ENCODE results near the gene RALB.
"Not testable (repeated sequence)": the region's sequence is repeated elsewhere in the genome, so short reads cannot be mapped to it uniquely, and the experiment has no call there.

RALB gene

GRCh38 chr2:120293096-120294007 is 40.7 kb downstream of the RALB start:
- no peak for DNase-seq (ENCODE audit: low read depth in 3 of 3)

- DNase-seq (ENCODE audit: low read depth in 3 of 3) = no peak
These were observed 41.3 kb downstream of the RALB start for GRCh38 chr2:120294008-120294340.

- no peak for DNase-seq (ENCODE audit: low read depth in 3 of 3)
These were observed 45.7 kb downstream of the RALB start for GRCh38 chr2:120298173-120298835.

- no peak for DNase-seq (ENCODE audit: low read depth in 3 of 3)
These were observed 46.4 kb downstream of the RALB start for GRCh38 chr2:120299004-120299403.

GRCh38 chr2:120299561-120299960 is 46.9 kb downstream of the RALB start:
- DNase-seq (ENCODE audit: low read depth in 3 of 3) = no peak

GRCh38 chr2:120300385-120300784 is 47.7 kb downstream of the RALB start:
- DNase-seq (ENCODE audit: low read depth in 3 of 3) = no peak

GRCh38 chr2:120301284-120301683 is 48.6 kb downstream of the RALB start:
- no peak for DNase-seq (ENCODE audit: low read depth in 3 of 3)

GRCh38 chr2:120302301-120302700 is 49.6 kb downstream of the RALB start:
- DNase-seq (ENCODE audit: low read depth in 3 of 3) = no peak

GRCh38 chr2:120303177-120303576 is 50.5 kb downstream of the RALB start:
- no peak for DNase-seq (ENCODE audit: low read depth in 3 of 3)

- no peak for DNase-seq (ENCODE audit: low read depth in 3 of 3)
These were observed 52.6 kb downstream of the RALB start for GRCh38 chr2:120305296-120305695.

GRCh38 chr2:120305937-120306490 is 53.4 kb downstream of the RALB start:
- no peak for DNase-seq (ENCODE audit: low read depth in 3 of 3)

GRCh38 chr2:120307482-120307881 is 54.8 kb downstream of the RALB start:
- no peak for DNase-seq (ENCODE audit: low read depth in 3 of 3)

- no peak for DNase-seq (ENCODE audit: low read depth in 3 of 3)
These were observed 55.6 kb downstream of the RALB start for GRCh38 chr2:120308038-120308910.

GRCh38 chr2:120310136-120310535 is 57.5 kb downstream of the RALB start:
- no peak for DNase-seq (ENCODE audit: low read depth in 3 of 3)

- not testable (repeated sequence) for DNase-seq (ENCODE audit: low read depth in 3 of 3)
These were observed 58.2 kb downstream of the RALB start for GRCh38 chr2:120310841-120311240.

- DNase-seq (ENCODE audit: low read depth in 3 of 3) = no peak
These were observed 59.4 kb downstream of the RALB start for GRCh38 chr2:120312076-120312475.

- peak; percentile 60 to 74 (median 70) for DNase-seq (ENCODE audit: low read depth in 3 of 3)
These were observed 60.4 kb downstream of the RALB start for GRCh38 chr2:120312860-120313694.

- DNase-seq (ENCODE audit: low read depth in 3 of 3) = no peak
These were observed 61.3 kb downstream of the RALB start for GRCh38 chr2:120313695-120314615.

- DNase-seq (ENCODE audit: low read depth in 3 of 3) = peak in 1 of 3 donors; percentile 16
These were observed 62.2 kb downstream of the RALB start for GRCh38 chr2:120314690-120315366.

All from stimulated activated CD4-positive, alpha-beta T cell treated with anti-CD3 and anti-CD28 coated beads, TNF-alpha, amount 100 ng/mL, for 48 hours (primary cell).